ENCODE measurements around the gene INAVA.

The INAVA gene

DNA sequence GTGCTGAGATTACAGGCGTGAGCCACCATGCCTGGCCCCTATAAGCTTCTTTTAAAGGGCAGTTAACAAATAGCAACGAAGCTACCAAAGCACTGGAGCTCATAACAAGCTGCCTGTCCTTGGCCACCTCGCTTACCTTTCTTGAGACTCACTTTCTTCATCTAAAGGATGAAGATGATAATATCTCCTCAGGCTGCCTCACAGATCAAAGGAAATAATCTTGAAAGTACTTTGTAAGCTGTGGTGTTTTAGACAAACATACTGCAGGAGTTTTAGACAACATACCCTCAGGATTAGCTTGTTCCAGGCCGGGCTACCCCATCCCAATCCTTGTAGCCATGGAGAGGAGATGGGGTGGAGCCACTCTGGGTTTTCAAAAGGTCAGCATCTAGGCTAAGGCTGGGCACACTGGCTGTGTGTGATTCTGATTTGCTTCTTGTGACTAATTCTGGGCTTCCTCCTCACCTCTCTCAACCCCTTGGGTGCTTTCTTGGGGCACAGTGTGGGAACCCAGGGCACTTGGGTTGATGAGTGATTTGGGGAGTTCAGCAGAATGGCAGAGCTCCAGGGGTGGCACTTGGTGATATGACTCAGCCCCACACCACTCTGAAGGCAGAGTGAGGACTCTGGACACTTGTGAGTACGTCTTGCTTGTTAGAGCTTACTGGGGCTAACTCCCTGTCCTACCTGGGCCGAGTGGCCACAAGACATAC lies 16.7 kb upstream of the INAVA start:
- no peak for DNase-seq

DNA sequence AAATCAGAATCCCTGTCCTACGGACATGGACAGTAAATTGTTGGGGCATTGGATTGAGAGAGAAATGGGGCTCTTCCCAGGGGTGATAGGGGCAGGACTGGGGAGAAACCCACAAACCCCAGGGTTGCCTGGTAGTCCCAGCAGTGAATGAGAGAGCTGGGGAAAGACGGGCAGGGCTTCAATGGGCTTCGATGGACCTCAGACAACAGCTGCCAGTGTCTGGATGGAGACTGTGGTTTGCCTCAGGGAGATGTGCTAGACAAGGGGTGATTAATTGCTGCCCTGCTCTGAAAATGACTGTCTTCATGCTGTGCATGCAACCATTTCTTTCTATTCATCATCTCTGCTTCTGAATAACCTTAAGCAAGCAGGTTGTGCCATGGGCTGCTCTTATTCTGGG lies 14.5 kb upstream of the INAVA start:
- no peak for DNase-seq

DNA sequence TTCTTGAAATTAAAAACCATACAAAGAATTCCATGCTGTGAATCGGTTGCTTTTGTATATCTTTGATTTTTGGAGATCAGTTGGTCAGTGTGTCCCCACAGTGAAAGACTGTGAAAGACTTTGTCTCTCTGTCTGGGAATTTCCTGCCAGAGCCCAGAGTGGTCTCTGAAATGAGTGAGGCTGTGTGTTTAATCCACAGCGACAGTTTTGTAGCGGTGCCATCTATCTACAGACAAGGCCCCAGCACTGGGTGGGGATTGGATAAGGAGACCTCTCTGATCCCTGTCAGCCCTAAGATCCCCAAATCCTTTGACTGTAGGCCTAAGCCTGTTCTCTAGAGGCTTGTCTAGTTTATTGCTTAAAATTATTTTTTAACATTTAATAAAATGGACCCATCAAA lies 11.6 kb upstream of the INAVA start:
- DNase-seq, result no peak

DNA sequence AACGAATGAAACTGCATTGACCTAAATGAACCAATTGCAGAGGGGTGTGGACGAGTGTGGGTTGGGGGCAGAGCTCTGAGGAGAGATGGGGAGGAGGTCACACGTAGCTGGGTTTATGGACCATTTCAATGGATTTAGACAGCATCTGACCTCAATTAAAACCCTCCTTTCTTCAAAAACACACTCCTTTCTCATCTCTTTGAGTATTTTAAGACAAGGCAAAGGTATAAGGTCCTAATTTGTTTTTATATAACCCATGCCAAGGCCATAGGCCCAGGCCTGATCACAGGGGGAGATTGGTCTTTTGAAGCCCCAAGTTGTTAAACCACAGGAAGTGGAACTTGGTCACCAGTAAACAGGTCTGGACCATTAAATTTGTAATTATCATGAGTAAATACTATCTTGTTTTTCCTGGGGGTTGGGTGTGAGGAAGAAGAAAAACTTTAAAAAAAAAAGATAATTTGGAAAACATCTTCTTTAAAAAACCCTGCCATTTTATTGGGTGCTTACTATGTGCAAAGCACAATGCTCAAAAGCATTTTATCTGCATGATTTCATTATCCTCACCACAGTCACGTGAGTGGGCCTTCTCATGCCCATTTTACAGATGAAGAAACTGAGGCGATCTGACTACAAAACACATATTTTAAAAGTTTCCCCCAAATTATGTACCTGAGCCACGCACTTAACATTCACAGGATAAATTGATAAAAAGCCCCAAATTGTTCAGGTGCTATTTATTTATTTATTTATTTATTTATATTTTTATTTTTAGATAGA lies 8.9 kb upstream of the INAVA start:
- DNase-seq, result no peak

DNA sequence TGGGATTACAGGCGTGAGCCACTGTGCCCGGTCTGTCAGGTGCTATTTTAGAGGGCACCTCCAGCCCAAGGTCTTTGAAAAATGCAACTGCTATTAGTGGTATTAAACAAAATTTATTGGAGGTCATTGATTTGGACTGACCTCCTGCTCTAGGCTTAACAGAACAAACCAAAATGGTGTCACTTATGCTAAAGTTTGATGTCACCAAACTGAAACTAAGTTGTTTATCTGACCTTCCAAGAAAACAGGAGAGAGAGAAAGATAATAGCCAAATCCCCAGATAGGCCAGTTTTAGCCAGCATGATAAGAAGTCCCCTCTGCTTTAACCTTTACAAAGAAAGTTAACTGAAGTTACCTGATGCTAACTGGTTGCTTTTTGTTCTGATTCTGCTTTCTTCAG lies 8.1 kb upstream of the INAVA start:
- no peak for DNase-seq

DNA sequence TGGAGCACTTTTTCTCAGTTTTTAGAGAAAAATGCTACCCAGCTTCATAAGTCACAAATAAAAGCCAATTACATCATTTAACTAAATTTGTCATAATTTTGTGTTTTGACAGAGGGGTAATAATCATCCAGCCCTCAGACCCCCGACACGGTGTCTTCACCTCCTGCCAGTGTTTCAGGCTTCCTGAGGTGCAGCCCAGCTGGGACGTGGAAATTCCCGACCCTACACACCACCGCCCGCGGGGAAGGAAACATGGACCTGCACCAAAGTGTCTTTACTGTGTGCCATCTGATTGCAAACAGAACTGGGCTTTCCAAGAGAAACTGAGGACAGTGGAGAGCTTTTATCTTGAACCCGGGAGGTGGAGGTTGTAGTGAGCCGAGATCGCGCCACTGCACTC lies 7.7 kb upstream of the INAVA start:
- DNase-seq, result no peak

DNA sequence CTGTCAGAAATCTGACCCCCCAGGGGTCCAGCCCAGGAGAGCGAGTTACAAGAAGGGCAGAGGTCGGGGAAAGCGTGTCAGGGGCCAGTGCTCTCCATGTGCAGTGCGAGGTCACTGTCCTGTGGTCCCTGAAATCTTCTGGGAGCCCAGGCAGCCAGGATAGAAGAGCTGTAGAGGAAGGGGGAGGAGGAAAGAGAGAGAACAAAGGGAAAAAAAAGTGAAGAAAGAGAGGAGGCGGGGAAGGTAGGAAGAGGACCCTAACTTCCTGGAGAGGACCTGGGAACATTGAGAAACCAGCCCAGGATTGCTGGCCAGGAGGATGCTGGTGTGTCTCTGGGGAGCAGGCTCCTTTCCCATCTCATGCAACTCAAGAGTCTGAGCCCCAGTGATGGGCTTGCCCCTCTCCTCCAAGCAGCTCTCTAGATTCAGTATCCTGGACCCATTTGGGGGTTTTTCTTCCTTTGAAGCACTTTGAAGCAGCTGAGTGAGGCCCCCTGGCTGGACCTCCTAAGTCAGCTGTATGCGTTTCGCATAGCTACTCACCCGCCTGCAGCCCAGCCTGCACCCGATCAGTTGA lies 6.8 kb upstream of the INAVA start:
- no peak for DNase-seq

DNA sequence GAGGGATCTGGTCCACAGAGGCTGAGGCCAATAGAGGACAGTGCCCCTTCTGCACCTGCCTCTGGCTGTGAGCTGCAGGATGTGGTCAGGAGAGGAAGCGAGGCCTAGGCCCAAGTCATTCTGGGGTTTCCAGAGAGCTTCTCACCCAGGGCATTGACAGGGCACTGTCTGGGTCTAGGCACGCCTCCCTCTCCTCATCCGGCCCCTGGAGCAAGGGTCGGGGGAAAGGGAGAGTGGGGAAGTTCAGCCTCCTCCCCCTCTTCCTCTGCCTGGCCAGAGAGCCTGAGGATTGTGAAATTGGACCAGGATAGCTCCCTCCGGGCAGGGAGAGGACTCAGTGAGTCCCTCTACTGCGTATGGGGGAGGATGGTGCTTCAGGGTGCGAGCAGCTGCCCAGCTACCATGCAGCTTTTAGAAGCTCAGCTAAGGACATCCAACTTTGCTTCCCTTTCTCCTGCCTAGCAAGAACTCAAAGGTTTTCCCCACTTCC lies 6.3 kb upstream of the INAVA start:
- no peak for DNase-seq

DNA sequence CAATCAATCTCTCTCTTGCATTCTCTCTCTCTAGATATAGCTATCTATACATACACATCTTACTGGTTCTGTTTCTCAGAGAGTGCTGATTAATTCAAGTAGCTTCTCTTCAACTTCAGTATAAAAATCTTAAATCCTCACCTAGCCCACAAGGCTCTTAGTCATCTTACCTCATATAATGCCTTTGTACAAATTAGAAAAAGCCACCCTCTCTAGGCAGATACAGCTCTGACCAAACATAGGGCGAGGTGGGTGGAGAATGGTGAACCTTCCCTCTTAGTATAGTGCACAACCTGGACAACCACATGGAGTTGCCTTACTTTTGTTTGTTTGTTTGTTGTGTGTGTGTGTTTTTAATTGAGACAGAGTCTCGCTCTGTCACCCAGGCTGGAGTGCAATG lies 5.1 kb upstream of the INAVA start:
- no peak for DNase-seq

DNA sequence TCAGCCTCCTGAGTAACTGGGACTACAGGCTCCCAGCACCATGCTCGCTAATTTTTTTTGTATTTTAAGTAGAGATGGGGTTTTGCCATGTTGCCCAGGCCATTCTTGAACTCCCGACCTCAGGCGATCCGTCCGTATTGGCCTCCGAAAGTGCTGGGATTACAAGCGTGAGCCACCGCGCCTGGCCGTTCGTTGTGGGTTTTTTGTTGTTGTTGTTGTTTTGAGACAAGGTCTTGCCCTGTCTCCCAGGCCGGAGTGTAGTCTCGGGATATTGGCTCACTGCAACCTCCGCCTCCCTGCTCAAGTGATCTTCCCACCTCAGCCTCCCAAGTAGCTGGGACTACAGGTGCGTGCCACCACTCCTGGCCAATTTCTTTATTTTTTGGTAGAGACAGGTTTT lies 4.7 kb upstream of the INAVA start:
- DNase-seq, result no peak

DNA sequence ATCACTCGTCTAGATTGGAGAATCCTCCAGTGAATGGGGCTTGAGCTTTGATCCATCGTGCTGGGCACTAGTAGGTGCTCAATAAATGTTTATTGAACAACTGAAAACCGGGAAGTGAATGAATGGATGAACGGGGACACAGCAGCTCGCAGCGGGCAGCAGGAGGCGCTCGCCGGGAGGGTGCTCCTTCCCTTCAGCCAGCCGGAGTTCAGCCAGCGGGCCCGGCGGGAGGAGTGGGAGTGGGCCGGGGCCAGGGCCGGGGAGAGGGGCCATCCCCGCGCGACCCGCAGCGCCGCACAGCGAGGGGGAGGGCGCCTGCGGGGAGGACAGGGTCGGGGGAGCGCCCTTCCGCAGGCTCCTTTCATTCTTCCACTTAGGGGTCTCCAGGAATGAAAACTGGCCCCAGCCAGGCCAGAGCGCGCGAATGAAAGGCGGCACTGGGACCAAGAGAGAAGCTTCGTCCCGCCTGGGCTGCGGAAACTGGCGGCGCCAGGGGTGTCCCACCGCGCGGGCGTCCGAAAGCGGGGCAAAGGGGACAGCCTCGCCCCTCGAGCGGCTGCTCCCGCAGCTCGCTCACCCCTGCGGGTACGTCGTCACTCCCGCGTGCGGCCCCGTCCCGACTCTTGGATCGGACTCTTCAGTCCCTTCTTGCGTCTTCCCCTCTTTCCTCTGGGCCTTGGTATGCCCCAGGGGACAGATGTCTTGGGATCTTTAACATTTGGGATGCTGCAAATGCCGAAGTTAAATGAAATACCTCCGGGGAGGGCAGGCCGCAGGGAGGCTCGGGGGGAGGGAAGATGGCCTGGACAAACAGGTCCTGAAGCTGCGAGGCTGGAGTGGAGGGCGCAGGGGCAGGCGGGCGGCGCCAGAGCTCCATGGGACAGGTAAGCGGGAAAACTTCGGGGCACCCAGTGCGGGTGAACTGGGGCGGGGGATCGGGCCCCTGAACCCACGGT lies 3.6 kb upstream of the INAVA start:
- peak; percentile 68 for DNase-seq

DNA sequence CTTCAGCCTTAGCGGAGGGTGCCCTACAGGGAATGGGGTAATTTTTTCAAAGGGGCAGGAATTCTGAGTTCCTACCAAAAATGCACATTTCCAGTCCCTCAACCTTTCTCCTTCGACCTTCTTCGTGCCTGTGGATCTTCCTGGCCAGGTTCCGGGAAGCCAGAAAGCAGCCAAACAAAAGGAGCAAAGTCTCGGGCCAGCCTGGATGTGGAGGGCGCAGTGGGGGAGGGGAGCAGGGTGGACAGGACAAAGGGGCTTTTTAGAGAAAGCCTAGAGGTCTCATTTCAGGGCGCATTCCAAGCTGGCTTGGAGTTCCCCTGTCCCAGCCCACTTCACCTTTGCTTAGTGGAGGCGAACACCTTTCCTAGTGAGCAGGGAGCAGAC lies 2.9 kb upstream of the INAVA start:
- no peak for DNase-seq

DNA sequence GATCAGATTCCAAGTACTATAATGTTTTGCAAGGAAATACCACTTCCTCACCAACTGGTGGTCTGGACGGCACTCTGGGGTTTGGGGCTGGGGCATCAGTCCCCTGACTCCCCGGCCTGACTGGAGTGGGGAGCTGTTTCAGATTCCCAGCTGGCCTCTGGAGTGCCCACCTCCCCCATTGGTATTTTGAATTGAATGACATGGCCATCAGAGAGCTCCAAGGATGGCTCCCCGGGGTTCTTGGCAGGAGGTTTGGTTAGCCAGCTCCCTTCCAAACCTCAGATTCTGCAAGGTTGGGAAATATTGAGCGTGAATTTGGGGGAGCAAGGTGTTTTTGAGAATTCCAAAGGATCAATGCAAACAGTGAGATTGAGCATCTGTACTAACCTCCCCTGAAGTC lies 2.2 kb upstream of the INAVA start:
- DNase-seq, result no peak

DNA sequence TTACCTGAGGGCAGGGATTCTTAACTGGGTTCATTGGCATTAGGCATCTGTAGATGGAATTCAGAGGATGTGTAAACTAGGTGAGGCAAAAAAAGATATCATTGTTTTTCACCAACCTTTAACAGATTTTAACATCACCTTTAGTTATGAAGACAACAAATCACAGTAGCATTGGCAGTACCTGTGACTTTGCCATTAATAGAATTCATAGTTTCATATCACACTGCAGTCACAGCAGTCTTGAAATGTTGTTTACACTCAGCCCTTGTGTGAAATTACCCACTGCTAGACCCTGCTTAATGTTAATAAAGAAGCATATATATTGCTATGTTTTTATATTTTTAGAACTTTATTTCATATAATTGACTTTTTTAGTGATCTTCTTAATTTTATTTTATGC lies 1.7 kb upstream of the INAVA start:
- no peak for DNase-seq

DNA sequence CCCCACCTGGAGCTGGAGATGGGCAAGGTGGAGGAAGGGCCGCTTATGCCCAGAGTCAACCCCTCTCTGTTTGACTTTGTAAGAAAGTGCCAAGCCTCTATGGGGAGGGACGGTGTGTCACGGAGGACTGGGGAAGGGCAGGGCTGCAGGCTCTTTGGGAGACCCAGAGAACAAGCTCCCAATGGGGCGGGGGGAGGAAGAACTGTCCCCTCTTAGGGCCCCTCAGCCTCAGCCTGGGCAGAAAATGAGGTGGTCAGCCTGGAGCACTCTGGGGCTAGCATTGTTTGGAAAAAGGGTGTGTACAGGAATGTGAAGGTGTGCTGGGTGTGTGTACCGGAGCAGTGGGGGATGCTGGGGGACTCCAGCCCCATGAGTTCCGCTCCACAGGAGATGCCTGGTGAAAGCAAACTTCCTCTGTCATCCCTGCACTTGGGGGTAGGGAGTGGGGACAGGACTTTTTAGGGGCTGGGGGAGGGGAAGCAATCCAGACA lies 1.2 kb upstream of the INAVA start:
- DNase-seq, result no peak

DNA sequence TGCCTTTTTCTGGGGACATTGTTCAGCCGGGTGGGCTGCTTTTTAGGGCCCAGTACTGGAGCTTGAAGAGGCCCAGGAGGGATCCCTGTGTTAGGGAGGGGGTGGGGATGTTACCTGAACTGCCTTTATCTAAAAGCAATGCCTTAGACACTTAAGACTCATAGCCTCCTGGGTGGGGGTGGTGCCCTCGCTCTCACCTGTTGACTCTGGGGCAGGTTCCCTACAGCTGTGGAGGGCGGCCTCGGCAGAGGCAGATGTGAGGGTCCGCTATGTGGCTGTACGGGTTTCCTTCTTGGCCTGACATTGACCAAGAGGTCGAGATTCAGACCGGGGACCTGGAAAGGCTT lies 716 bp downstream of the INAVA start:
- no peak for DNase-seq

DNA sequence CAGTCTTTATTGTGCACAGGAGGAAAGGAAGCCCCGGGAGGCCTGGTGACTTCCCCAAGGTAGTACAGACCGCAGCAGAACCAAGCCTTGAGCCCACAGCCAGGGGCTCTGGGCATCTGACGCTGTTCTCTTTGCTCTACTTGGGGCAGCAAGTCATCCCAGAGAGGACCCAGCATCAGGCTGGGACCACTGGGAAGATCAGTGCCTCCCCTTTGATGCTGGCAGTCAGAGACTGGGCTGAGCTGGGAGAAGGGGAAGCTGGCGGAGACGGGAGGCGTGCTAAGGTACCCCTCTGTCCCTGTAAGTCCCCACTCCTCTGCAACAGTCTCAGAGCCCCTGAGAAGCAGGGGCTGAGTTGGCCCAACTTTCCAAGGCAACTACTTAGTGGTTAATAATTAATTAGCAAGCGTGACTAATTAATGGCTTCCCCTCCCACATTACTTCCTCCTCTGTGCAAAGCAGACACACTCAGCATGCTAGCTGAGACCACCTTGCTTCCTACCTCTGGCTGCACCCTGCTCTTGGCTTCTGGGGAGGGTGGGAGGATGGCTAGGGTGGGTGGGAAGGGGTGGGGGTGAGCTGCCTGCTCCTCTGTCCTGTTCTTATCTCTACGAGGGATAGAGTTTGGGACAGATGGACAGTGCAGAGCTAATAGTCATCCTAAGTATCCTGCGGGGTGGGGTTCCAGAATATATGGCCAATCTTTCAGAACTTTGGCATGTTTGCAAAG lies 1.3 kb downstream of the INAVA start:
- no peak for DNase-seq

DNA sequence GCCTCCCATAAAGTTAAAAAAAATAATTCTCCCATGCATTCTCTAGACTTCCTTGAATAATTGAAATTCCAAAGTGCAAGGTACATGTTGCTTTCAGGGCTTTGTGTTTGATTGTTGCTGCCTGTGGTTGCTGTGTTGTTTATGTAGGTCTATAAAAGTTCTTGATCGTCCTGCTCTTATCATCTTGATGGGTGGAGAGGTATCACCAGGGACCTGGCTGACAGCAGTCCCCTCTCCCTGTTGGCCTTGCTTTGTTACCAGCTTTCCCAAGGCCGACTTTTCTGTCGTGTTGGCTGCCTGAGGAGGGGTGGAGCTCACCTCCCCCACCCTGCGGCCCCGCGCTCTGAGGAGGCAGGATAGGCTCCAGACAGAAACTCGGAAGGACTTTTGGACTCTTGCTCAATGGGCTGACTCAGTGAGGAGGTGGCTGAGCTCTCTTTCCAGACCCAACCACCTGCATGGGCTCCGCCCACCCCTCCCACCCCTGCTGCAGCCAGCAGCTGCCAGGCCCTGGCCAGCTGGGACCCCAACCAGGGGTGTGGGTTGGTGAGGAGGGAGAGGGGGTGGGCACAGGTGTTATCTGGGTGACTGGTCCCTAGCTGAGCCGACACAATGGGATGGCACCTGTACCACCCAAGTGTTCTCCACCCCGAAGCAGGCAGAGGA lies 2.0 kb downstream of the INAVA start:
- DNase-seq, result no peak

DNA sequence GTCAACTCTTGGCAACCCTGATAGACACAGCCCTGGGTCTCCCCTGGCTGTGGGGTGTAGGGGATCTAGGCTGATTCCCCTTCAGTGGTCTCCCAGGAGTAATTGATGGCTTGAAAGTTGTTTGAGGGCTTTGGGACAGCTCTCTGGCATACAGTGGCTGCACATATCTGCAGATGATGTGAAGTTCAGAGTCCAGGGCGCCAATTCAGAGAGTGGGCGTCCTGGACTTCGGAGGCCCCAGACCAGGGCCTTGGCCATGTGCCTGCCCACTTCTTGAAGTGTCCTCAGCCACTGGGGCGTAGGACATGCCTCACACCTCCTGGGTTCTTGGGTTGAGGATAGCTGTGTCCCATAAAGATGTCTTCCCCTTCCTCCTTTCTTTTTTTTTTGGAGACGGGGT lies 2.6 kb downstream of the INAVA start:
- no peak for DNase-seq

DNA sequence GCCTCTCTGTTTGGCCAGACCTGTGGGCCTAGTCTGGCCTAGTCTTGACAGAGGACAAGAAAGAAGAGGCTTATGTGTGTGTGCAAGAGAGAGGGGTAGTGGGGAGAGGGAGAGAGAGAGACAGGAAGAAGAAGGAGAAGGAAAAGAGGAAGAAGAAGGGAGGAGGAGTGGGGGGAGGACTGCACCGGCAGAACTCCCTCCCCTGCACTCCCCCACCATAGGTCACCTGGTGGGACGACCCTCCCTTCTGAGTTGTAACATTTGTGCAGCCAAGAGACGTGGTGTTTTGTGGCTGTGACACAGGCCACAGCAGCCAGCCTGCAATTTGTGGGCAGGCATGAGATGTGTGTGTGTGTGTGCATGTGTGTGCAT lies 4.3 kb downstream of the INAVA start:
- no peak for DNase-seq

DNA sequence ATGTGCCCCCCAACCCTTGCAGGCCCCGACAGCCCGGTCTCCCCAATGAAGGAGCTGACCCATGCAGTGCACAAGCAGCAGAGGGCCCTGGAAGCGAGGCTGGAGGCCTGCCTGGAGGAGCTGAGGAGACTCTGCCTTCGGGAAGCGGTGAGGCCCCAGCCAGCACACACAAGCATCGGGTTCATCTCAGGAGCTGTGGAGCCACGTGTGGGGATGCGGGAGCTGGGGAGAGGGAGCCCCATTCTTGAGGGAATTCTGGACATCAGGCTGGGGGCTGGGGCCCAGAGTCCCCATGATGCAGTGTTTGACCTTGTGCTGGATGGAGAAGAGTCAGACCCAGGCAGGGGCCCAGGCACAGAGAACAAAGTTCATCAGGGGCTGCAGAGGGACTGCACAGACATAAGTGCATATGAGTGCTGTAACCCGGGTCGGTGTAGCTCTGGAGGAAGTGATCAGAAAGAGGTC lies 4.8 kb downstream of the INAVA start:
- DNase-seq, result no peak
